ENCODE data around the gene SIRPB2. TPM values are rescaled to one million over a fixed set of nuclear protein-coding genes. Genes with fewer than 3 reads are reported as not detected.

SIRPB2 gene
- total RNA-seq, 2 experiments from 2014 or later: not detected

DNA sequence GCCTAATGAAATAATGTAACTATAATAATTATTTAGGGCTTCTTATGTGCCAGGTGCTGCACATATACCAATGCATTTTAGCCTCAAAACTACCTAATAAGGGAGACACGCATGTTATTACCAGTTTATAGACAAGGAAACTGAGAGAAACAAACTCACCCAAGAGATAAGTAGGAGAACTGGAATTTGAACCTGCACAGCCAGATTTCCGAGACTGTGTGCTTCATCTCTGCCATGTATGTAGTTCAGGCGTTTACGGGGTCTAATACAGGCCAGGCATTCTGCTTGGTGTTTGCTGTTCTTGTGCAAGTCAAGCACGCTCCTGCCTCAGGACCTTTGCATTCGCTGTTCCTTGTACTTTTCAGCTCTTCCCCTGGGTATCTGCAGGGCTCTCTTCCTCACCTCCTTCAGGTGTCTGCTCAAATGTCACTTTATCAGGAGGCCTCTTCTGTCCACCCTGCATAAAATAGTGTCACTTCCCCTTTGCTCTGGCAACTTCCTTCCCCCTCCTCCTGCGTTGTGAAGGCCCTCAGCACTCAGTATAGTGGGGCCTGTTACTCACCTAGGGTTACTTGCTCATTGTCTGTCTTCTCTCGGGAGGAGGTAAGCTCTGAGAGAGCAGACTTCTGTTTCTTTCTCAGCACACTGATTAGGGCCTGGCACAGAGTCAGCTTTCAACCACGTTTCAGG lies 18.5 kb downstream of the SIRPB2 start:
- peak; percentile 23 for DNase-seq (ENCODE audit: low spot score)
- no TSS peak for BruUV-seq (replicated peaks)
- Histone ChIP-seq H2AFZ (ENCODE audit: low read length) (no peak overlapping the region), H3K4me1 (ENCODE audit: insufficient read depth, low read length, poor library complexity, severe bottlenecking) (peaks cover 6% of the 10 kb centered on the region), H3K4me3 (ENCODE audit: low read depth, low read length, poor library complexity, severe bottlenecking) (no peak overlapping the region), H3K9me2 (ENCODE audit: insufficient read depth, low read length) (no peaks in the 10 kb centered on the region), H4K20me1 (ENCODE audit: insufficient read depth, low read length) (no peaks in the 10 kb centered on the region), H3K9me3 (ENCODE audit: low read length) (no peaks in the 10 kb centered on the region), H3K4me2 (ENCODE audit: low read length) (no peak overlapping the region), H3K36me3 (ENCODE audit: insufficient read depth, low read length) (no peaks in the 10 kb centered on the region), H3K27ac (ENCODE audit: low read depth, low read length, poor library complexity, severe bottlenecking) (no peak overlapping the region), H3K79me2 (ENCODE audit: insufficient read depth, low read depth, low read length) (no peaks in the 10 kb centered on the region)
- intact Hi-C loops (cut with micrococcal nuclease; ENCODE audit: unreplicated experiment): loop anchor here (10.0 kb wide), 2 partner anchors 158 to 248 kb away; partner anchors contain the start of gene RAD21L1
- TF ChIP-seq, protein P1, sequence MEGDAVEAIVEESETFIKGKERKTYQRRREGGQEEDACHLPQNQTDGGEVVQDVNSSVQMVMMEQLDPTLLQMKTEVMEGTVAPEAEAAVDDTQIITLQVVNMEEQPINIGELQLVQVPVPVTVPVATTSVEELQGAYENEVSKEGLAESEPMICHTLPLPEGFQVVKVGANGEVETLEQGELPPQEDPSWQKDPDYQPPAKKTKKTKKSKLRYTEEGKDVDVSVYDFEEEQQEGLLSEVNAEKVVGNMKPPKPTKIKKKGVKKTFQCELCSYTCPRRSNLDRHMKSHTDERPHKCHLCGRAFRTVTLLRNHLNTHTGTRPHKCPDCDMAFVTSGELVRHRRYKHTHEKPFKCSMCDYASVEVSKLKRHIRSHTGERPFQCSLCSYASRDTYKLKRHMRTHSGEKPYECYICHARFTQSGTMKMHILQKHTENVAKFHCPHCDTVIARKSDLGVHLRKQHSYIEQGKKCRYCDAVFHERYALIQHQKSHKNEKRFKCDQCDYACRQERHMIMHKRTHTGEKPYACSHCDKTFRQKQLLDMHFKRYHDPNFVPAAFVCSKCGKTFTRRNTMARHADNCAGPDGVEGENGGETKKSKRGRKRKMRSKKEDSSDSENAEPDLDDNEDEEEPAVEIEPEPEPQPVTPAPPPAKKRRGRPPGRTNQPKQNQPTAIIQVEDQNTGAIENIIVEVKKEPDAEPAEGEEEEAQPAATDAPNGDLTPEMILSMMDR (conservative IDR thresholded peaks at IDR 0.05; ENCODE audit: low read length): no peak
- TF ChIP-seq EZH2phosphoT487 (IDR thresholded peaks at IDR 0.05; ENCODE audit: borderline replicate concordance, low read depth, low read length): no peak
- CTCF ChIA-PET (ENCODE audit: unreplicated experiment): interaction anchor here (1.4 kb wide), 1 partner anchor 30 kb away, joined by 6 read pairs; no protein-coding TSS in a partner anchor
- POLR2A ChIA-PET: interaction anchor here (0.6 kb wide), 1 partner anchor 640 kb away, joined by 3 read pairs; no protein-coding TSS in a partner anchor

DNA sequence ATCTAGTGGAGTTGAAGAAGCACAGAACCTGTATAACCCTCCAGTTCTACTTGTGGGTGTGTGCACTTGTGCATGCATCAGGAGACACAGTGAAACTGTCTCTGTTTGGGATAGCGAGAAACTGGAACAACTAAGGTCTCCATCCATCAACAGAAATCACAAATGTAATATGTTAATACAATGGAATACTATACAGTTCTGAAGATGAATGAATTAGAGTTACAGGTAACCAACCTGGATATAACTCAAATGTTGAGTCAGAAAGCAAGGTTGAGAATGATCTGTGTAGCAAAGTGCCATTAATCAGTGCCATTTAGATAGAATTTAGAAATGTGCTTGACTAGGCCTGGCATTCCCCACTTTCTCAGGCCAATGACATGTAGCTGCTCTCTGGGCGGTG lies 20.0 kb downstream of the SIRPB2 start:
- BruUV-seq (replicated peaks): no TSS peak
- POLR2A ChIA-PET: interaction anchor here (0.6 kb wide), 1 partner anchor 61 kb away, joined by 3 read pairs; no protein-coding TSS in a partner anchor
- DNase-seq (ENCODE audit: low spot score): no peak
- Histone ChIP-seq H3K27ac (ENCODE audit: low read depth, low read length, poor library complexity, severe bottlenecking) (no peak overlapping the region), H3K36me3 (ENCODE audit: insufficient read depth, low read length) (no peaks in the 10 kb centered on the region), H3K9me3 (ENCODE audit: low read length) (no peaks in the 10 kb centered on the region), H3K4me2 (ENCODE audit: low read length) (no peak overlapping the region), H3K4me3 (ENCODE audit: low read depth, low read length, poor library complexity, severe bottlenecking) (no peak overlapping the region), H3K4me1 (ENCODE audit: insufficient read depth, low read length, poor library complexity, severe bottlenecking) (peaks cover 14% of the 10 kb centered on the region), H4K20me1 (ENCODE audit: insufficient read depth, low read length) (no peaks in the 10 kb centered on the region), H3K79me2 (ENCODE audit: insufficient read depth, low read depth, low read length) (peaks cover under 1% of the 10 kb centered on the region; the same call in 1 of the 2 replicates), H2AFZ (ENCODE audit: low read length) (no peak overlapping the region), H3K9me2 (ENCODE audit: insufficient read depth, low read length) (no peaks in the 10 kb centered on the region)
- intact Hi-C loops (cut with micrococcal nuclease; ENCODE audit: unreplicated experiment): loop anchor here (10.0 kb wide), 2 partner anchors 156 to 246 kb away; partner anchors contain the start of gene RAD21L1
- CTCF ChIA-PET (ENCODE audit: unreplicated experiment): no interaction called here
- TF ChIP-seq, protein P1 (conservative IDR thresholded peaks at IDR 0.05; ENCODE audit: low read length): no peak
- TF ChIP-seq EZH2phosphoT487 (IDR thresholded peaks at IDR 0.05; ENCODE audit: borderline replicate concordance, low read depth, low read length): no peak

Measured in OCI-LY7 (cell line).